ENCODE results near the gene LHFPL2.

The LHFPL2 gene

DNA sequence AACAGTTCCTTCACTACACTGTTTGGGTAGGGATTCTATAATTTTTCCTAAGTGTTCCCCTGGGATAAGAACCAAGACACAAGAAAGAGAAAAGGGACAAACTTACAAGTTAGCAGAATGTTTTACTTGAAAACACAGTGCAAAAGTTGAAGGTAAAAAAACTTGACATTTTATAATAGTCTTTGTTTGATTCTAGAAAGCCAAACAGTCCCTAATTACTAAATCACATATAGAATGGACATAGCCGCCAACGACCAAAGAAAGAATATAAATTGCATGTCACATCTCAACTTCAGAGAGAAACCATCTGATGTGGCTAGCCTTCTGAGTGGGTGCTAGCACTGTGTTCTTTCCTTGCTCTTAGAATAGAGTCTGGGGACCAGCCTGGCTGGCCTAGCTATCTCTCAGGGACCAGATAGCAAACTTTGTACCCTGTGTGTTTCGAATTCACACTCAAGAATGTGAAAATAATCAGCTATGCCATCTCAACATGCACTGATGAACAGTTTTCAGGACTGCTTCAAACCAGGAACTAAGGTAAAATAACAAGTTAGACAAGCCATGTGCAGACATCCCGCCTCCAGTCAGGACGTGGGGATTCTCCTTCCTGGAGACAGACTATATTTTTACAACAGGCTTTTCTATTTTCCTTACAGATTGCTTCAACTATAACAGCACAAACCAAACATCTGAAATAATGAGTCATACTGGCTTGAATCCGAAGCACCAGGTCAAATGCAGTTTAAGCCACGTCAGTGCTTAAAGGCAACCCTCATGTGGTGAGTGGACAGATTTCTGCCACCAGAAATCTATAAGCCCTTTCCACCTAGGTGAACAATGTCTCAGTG lies 53.7 kb downstream of the LHFPL2 start:
- DNase-seq (ENCODE audit: low read depth): no peak

GRCh38 chr5:78594021-78594420 lies 54.6 kb downstream of the LHFPL2 start:
- no peak for DNase-seq (ENCODE audit: low read depth)

- no peak for DNase-seq (ENCODE audit: low read depth)
These were observed 55.1 kb downstream of the LHFPL2 start for GRCh38 chr5:78593465-78593864.

DNA sequence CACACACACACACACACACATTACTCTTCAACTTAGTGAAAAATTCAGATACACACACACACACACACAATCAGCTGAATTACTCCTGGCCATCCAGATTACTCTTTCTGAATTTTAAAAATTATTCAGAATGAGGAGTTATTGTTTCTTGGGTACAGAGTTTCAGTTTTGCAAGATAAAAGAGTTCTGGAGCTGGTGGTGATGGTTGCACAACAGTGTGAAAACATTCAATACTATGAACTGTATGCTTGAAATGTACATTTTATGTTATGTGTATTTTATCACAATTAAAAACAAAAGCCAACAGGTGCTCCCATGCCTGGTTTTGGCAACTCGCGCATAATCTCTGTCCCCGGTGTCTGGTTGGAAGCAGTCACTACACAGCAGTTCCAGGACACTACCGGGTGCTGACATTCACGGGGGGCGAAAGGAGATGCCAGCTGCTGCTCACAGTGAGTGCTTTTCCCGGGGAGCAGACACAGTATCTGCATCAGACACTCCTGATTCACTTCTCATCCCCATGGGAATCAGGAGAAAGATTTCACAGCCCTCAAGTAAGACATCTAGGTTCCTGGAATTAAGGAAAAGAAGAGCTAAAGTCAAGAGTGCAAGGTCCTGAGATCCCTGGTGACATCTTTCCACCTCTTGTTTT lies 55.7 kb downstream of the LHFPL2 start:
- no peak for DNase-seq (ENCODE audit: low read depth)

- no peak for DNase-seq (ENCODE audit: low read depth)
These were observed 56.4 kb downstream of the LHFPL2 start for GRCh38 chr5:78591972-78592700.

GRCh38 chr5:78591138-78591612 lies 57.4 kb downstream of the LHFPL2 start:
- DNase-seq (ENCODE audit: low read depth): no peak

GRCh38 chr5:78589923-78590322 lies 58.6 kb downstream of the LHFPL2 start:
- DNase-seq (ENCODE audit: low read depth): no peak

DNA sequence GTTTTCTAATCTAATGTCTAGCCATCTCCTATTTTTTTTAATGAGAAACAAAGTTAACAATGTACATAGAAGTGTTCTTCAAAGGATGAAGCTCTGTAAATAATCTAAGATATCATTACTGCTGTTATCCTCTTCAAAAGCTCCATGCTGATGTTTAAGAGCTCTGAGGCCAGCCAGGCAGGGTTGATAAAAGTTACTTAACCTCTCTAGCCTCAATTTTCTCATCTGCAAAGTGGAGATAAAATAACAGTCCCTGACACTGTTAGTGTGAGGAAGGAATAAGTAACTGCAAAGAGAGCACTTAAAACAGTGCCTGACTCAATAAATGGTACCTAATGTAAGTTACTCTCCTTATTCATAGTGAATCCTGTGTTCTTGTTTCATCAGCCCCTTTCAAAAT lies 60.1 kb downstream of the LHFPL2 start:
- DNase-seq (ENCODE audit: low read depth): no peak

DNA sequence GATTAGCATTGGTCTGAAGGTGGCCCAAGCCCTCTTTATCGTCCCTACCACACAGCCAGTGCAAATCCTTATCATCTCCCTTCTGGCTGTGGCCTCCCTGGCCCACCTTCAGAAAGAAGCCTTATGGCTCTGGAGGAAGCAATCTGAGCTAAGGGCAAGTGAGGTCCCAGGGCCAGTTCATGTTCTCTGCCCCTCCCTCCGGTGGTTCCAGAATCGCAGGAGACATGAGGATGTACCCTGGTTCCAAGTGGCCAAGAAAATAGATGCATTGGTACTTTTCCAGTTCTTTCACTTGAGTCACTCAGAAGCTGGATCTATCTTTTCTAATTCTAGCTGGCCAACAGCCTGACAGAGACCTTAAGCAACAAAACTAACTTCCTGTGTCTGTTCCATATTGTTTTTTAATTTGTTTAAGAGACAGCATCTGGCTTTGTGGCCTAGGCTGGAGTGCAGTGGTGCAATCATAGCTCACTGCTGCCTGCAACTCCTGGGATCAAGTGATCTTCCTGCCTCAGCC lies 60.7 kb downstream of the LHFPL2 start:
- DNase-seq (ENCODE audit: low read depth): no peak

DNA sequence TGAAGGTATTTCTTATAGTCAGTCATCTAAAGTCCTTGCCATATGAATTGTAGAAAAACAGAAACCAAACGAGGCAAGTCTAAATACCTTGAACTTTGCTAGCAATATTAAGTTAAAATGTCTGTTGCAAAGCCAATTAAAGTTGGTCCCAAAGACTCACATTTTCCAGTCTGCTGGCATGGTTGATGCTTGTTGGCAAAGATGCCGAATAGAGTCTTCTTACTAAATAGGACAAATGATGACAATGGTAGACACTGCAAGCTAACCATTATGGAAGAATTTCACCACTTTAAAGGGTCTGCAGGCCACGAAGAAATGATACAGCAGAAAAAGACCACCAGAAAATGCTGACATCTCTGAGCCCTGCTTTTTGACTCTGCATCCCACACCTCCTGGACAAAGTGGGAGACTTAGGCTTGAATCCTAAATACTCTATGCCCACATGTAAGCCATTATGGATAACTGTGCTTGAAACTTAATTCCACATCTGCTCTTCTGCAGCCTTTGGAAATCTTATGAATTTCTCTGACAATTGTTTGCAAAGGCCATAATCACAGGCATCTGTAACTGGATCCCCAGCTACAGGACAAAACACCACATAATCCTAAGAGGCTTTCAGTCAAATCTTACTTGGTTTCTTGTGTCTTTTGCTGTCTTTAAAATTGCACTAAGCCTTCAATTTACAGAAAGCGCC lies 61.3 kb downstream of the LHFPL2 start:
- DNase-seq (ENCODE audit: low read depth): no peak

DNA sequence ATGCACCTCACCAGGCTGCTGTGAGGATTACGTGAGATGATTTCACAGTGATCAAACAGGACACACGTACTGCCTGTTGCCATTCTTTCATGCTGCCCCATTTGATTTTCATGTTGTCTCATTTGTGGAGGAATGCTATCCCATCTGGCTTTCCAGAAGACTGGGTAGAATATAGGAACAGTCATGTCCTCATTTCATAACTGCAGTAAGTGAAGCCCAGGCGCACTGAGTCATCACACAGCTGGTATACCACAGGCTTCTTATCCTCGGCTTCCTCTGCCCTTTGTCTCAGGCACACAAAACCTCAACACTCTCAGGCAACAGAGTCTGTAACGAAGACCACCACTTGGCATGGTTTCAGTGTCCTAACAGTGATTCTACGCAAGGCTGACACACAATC lies 62.3 kb downstream of the LHFPL2 start:
- no peak for DNase-seq (ENCODE audit: low read depth)

DNA sequence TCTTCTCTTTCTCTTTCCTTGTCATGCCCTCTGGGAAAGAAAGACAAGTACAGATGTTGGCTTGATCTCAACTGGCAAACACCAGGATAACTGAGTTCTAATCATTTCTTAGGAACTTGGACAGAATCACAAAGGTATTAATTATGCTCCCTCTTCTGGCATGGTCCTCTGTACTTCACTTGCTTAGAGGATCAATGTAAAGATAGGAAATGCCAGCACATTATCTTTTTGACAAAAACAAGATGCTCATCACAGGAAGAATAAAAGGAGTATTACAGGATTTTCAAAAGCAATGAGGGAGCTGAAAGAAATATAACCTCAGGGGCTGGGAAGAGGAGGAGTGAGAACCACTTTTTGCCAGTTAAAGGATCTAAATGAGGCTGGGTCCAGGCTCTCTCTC lies 70.6 kb downstream of the LHFPL2 start:
- DNase-seq (ENCODE audit: low read depth): no peak

DNA sequence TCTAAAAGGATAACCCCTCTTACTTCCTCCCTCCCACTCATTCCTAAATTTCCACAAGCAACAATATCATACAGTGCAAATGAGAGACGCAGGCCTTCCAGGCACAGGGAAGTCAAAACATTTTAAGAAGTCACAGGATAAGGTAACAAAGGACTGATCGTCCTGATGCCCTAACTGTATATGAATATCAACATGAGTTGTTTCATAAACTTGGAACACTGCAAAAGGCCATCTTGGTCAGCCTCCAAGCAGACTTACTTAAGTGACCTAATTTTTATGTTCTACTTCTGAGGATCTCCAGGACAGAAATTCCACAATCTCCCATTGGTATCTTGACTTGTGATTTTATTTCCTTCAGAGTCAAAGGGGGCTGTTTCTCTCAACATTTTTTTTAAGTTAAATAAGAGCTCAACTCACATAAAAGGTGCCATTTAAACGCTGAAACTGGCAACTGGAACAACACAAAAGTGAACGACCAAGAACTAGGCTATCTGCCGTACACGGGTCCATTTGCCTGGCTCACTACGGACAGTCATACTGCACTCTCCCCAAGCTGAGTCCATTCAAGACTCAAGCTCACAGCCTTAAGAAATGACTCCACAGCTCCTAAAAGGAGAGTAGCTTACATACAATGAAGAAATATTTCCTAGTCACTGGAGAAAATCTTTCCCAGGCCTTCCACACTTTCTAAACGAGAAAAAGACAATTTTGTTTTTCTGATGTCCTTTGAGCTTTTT lies 71.3 kb downstream of the LHFPL2 start:
- no peak for DNase-seq (ENCODE audit: low read depth)

GRCh38 chr5:78576376-78576775 lies 72.2 kb downstream of the LHFPL2 start:
- no peak for DNase-seq (ENCODE audit: low read depth)

DNA sequence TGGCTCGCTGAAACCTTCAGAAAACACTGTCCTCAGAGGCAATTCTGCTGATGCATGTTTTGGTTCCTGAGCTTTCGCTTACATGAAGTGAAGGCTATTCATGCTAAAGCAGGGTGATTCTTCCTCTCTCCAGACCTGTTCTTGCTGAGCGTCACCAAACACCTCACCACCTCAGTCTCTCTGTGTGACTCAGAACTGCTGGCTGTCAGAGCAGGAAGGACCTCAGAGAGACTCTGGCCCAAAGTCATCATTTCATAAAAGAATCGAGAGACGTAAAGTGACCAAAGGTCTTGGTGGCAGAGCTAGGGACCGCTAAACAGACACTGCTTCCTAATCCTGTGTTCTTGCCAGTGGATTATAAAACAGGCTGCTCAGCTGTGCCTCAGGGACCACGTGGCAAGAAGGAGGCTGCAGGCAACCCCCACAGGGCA lies 73.8 kb downstream of the LHFPL2 start:
- DNase-seq (ENCODE audit: low read depth): no peak

DNA sequence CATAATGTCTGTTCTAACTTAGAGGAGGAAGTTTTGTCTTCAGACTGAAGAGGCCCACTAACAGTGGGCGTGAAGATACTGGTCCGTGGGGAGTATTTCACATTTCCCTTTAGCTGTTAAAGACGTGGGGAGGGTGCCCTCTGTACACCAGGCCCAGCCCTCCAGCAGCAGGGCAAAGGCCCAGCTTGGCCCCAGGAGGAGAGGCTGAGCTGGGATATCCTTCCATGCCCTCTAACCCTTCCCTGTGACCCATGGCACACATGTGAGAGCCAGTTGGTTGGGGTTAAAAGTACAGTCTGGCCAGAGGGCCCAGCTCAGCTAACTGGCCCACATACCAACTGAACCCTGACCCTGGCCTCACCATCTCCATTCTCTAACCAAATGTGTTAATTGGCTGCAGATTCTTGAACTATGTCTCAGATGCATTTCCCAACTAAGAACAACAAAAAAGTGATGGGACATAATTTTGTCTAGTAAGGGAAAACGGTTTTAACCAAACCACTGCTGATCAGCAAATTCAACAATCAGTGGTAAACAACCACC lies 74.4 kb downstream of the LHFPL2 start:
- DNase-seq (ENCODE audit: low read depth): no peak

DNA sequence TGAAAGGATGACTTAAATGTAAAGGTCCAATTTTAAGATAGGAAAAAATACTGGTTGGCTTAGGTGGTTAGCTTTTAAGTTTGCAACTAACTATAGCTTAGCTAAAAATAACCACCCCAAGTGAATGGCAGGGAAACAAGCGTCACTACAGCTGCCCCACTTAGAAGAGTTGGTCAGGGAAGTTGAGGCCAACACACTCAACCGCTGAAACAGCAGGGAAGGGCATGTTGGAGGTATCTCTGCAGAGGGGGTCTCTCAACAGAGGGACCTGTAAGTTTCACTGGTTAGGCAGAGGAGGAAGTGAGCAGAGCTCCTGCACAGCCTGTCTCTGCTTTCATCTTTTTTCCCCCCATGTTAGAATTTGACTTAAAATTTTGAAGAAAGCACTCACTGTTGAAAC lies 75.3 kb downstream of the LHFPL2 start:
- no peak for DNase-seq (ENCODE audit: low read depth)

DNA sequence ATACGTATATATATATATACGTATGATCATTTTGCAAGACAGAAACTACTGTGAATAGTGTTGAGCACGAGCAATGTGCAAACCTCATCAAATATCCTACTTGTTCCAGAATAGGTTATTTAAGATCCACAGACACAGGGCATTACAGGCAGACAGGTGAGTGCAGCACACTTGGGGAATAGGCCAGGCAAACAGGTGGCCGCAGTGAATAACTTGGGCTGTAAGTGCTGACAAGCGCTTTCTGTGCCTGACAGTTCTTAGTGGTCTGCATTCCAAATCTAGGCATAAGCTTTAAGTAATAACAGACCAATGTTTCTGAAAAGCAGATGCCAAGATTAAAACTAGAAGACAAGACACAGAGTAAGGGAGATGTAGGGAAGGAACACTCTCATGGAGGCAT lies 77.9 kb downstream of the LHFPL2 start:
- DNase-seq (ENCODE audit: low read depth): no peak

DNA sequence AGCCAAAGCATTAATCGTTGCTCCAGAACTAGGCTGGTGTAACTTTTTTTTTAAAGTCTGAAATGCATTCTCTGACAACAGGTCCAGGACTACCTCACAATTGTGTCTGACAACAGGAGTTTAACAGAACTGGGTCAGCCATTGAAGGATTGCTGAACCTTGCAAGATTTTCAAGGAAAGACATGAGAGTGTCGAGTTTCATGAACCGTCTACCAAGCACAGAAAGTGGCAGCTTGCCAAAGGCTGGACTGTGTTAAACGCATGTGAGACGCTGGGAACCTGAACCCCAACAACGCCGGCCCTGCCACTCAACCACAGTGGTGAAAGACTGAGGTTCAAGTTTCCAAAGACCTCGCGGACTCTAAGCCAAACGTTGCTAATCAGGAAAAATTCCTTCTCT lies 79.1 kb downstream of the LHFPL2 start:
- DNase-seq (ENCODE audit: low read depth): no peak

GRCh38 chr5:78568676-78569075 lies 79.9 kb downstream of the LHFPL2 start:
- DNase-seq (ENCODE audit: low read depth): no peak

- no peak for DNase-seq (ENCODE audit: low read depth)
These were observed 80.4 kb downstream of the LHFPL2 start for GRCh38 chr5:78568212-78568611.
